Measurements from ENCODE around the gene DNAJB4. TPM values are rescaled to one million over a fixed set of nuclear protein-coding genes. Genes with fewer than 3 reads are reported as not detected.

The DNAJB4 gene
- total RNA-seq, 1 experiment from 2014 or later = 26.0 TPM

- RAD21 ChIA-PET (ENCODE audit: low non-redundant PET in 1 of 2, low total read pairs in 2 of 2, uncharacterized antibody in 2 of 2, unreplicated experiment in 2 of 2) = interaction anchor here in 1 of 2 experiments (1.5 kb wide), 1 partner anchor 109 kb away, joined by 5 read pairs; no protein-coding TSS in a partner anchor
- ATAC-seq (no peak), DNase-seq (ENCODE audit: low read depth, low spot score) (no peak)
- Histone ChIP-seq H4K20me1 (ENCODE audit: insufficient read depth) (no peaks in the 10 kb centered on the region; the same call in 1 of the 2 replicates), H2AFZ (ENCODE audit: low read depth, low read length, poor library complexity, severe bottlenecking) (no peak overlapping the region), H3K27me3 (ENCODE audit: insufficient read depth, low read length) (no peaks in the 10 kb centered on the region), H3K9me3 (ENCODE audit: control insufficient read depth in 1 of 2, insufficient read depth in 1 of 2, low read depth in 1 of 2, low read length in 2 of 2) (no peaks in the 10 kb centered on the region), H3K9me2 (ENCODE audit: insufficient read depth) (no peaks in the 10 kb centered on the region), H3K9ac (ENCODE audit: low read length) (peak overlapping the region; percentile 75), H3K4me1 (ENCODE audit: control insufficient read depth in 1 of 2, insufficient read depth in 2 of 2, low read length in 2 of 2) (peaks cover 22 to 44% of the 10 kb centered on the region in 2 experiments), H3K79me2 (ENCODE audit: insufficient read depth, low read length) (peaks cover 56% of the 10 kb centered on the region), H3K36me3 (ENCODE audit: control insufficient read depth in 1 of 2, insufficient read depth in 2 of 2, low read length in 2 of 2) (no peaks in the 10 kb centered on the region), H3K4me2 (ENCODE audit: low read length) (peak overlapping the region; percentile 83), H3K4me3 (replicated peaks in 1 of 2; ENCODE audit: low read depth in 1 of 2, low read length in 2 of 2) (peak overlapping the region; percentile 47 to 66), H3K27ac (ENCODE audit: low read depth, low read length) (peak overlapping the region; percentile 71; the same call in 1 of the 2 replicates)
- POLR2A ChIA-PET = interaction anchor here (0.6 to 7.7 kb wide), 20 partner anchors 10 to 622 kb away, joined by 3 to 129 read pairs (median 10); partner anchors contain the start of gene FUBP1
- CTCF ChIA-PET = interaction anchor here (0.9 to 3.5 kb wide), 2 partner anchors 109 to 862 kb away, joined by 3 to 29 read pairs; no protein-coding TSS in a partner anchor
- no TSS peak for BruUV-seq (replicated peaks)
- no peak for TF ChIP-seq SIN3A (IDR thresholded peaks at IDR 0.05; ENCODE audit: low read depth)
- intact Hi-C loops (cut with micrococcal nuclease) = no loop called here
These were observed 646 bp downstream of the DNAJB4 start for GRCh38 chr1:78005448-78005722.

- no peak for ATAC-seq
- intact Hi-C loops (cut with micrococcal nuclease) = no loop called here
- H3K9me2 ChIP-seq (ENCODE audit: insufficient read depth) = no peaks in the 10 kb centered on the region
- no peaks in the 10 kb centered on the region for H3K9me3 ChIP-seq (ENCODE audit: control insufficient read depth in 1 of 2, insufficient read depth in 1 of 2, low read depth in 1 of 2, low read length in 2 of 2)
- peak overlapping the region; percentile 71; the same call in 1 of the 2 replicates for H3K27ac ChIP-seq (ENCODE audit: low read depth, low read length)
- no TSS peak for BruUV-seq (replicated peaks)
- POLR2A ChIA-PET = interaction anchor here (0.6 to 3.6 kb wide), 11 partner anchors 14 to 108 kb away, joined by 3 to 44 read pairs (median 8); partner anchors contain the start of gene FUBP1
- H3K4me3 ChIP-seq (replicated peaks in 1 of 2; ENCODE audit: low read depth in 1 of 2, low read length in 2 of 2) = peak overlapping the region; percentile 47 to 66
- RAD21 ChIA-PET (ENCODE audit: low non-redundant PET in 1 of 2, low total read pairs in 2 of 2, uncharacterized antibody in 2 of 2, unreplicated experiment in 2 of 2) = no interaction called here
- H3K4me1 ChIP-seq (ENCODE audit: control insufficient read depth in 1 of 2, insufficient read depth in 2 of 2, low read length in 2 of 2) = peaks cover 18 to 41% of the 10 kb centered on the region in 2 experiments
- no peaks in the 10 kb centered on the region for H3K27me3 ChIP-seq (ENCODE audit: insufficient read depth, low read length)
- H3K4me2 ChIP-seq (ENCODE audit: low read length) = peak overlapping the region; percentile 83
- peaks cover 60% of the 10 kb centered on the region for H3K79me2 ChIP-seq (ENCODE audit: insufficient read depth, low read length)
- peak overlapping the region; percentile 75 for H3K9ac ChIP-seq (ENCODE audit: low read length)
- CTCF ChIA-PET = interaction anchor here (0.9 to 3.5 kb wide), 2 partner anchors 108 to 862 kb away, joined by 3 to 29 read pairs; no protein-coding TSS in a partner anchor
- H4K20me1 ChIP-seq (ENCODE audit: insufficient read depth) = no peaks in the 10 kb centered on the region; the same call in 1 of the 2 replicates
- no peaks in the 10 kb centered on the region for H3K36me3 ChIP-seq (ENCODE audit: control insufficient read depth in 1 of 2, insufficient read depth in 2 of 2, low read length in 2 of 2)
- DNase-seq (ENCODE audit: low read depth, low spot score) = peak; percentile 48
- H2AFZ ChIP-seq (ENCODE audit: low read depth, low read length, poor library complexity, severe bottlenecking) = no peak overlapping the region
- TF ChIP-seq ZBTB33 (IDR thresholded peaks at IDR 0.05; ENCODE audit: extremely low read depth, insufficient replicate concordance, low read length) (no peak), POLR2A (IDR thresholded peaks at IDR 0.05; ENCODE audit: borderline replicate concordance, extremely low read depth, insufficient read depth, insufficient read length) (no peak), YY1 (IDR thresholded peaks at IDR 0.05; ENCODE audit: extremely low read depth, insufficient replicate concordance, low read depth, low read length) (no peak), POLR2AphosphoS5 (IDR thresholded peaks at IDR 0.05; ENCODE audit: low read depth, low read length) (peak; percentile 39; the same call in 1 of the 2 replicates), JUND (IDR thresholded peaks at IDR 0.05) (peak; percentile 33), CTCF (IDR thresholded peaks at IDR 0.05 in 2 of 3, conservative IDR thresholded peaks at IDR 0.05 in 1 of 3; ENCODE audit: borderline replicate concordance in 1 of 3, insufficient read depth in 1 of 3, low read depth in 2 of 3, low read length in 2 of 3) (no peak), TCF7L2 (IDR thresholded peaks at IDR 0.05; ENCODE audit: borderline replicate concordance, extremely low read depth, insufficient read depth, insufficient read length) (no peak), RAD21 (IDR thresholded peaks at IDR 0.05; ENCODE audit: low read depth) (no peak), EZH2phosphoT487 (IDR thresholded peaks at IDR 0.05; ENCODE audit: borderline replicate concordance) (no peak), EGR1 (IDR thresholded peaks at IDR 0.05; ENCODE audit: low read depth) (no peak)
These were observed 1.0 kb downstream of the DNAJB4 start for GRCh38 chr1:78005755-78006154.

Data from HCT116 (cell line).